ENCODE results near the gene MINDY2. TPM values are rescaled to one million over a fixed set of nuclear protein-coding genes. Genes with fewer than 3 reads are reported as not detected.
"Not testable (repeated sequence)": the region's sequence is repeated elsewhere in the genome, so short reads cannot be mapped to it uniquely, and the experiment has no call there.

Gene MINDY2
- total RNA-seq, 4 donors from 2014 or later: 17.2 to 62.1 (median 27.7) TPM

- Histone ChIP-seq H3K36me3 (no peaks in the 10 kb centered on the region), H3K9me3 (no peaks in the 10 kb centered on the region), H3K27ac (no peak overlapping the region), H3K27me3 (no peaks in the 10 kb centered on the region), H3K4me1 (no peaks in the 10 kb centered on the region), H3K4me3 (no peak overlapping the region)
- intact Hi-C loops (cut with DNase I; ENCODE audit: low total_unique reads): no loop called here
- TF ChIP-seq CTCF (IDR thresholded peaks at IDR 0.05): no peak
- no peak for TF ChIP-seq POLR2A (IDR thresholded peaks at IDR 0.05)
- DNase-seq: no peak
Measured at GRCh38 chr15:58852347-58852746, 81.2 kb downstream of the MINDY2 start.

- H3K36me3 ChIP-seq: no peaks in the 10 kb centered on the region
- H3K4me3 ChIP-seq: no peak overlapping the region
- no peaks in the 10 kb centered on the region for H3K9me3 ChIP-seq
- H3K27me3 ChIP-seq: no peaks in the 10 kb centered on the region
- no peak for DNase-seq
- no peak overlapping the region for H3K27ac ChIP-seq
- intact Hi-C loops (cut with DNase I; ENCODE audit: low total_unique reads): no loop called here
- H3K4me1 ChIP-seq: no peaks in the 10 kb centered on the region
- TF ChIP-seq CTCF (IDR thresholded peaks at IDR 0.05) (no peak), POLR2A (IDR thresholded peaks at IDR 0.05) (no peak)
Measured at GRCh38 chr15:58854593-58854992, 83.5 kb downstream of the MINDY2 start.

GRCh38 chr15:58856086-58856485, 85.0 kb downstream of the MINDY2 start:
- H3K4me1 ChIP-seq: no peaks in the 10 kb centered on the region
- no peaks in the 10 kb centered on the region for H3K27me3 ChIP-seq
- H3K36me3 ChIP-seq: no peaks in the 10 kb centered on the region
- H3K9me3 ChIP-seq: no peaks in the 10 kb centered on the region
- intact Hi-C loops (cut with DNase I; ENCODE audit: low total_unique reads): no loop called here
- DNase-seq: no peak
- no peak overlapping the region for H3K4me3 ChIP-seq
- TF ChIP-seq POLR2A (IDR thresholded peaks at IDR 0.05): no peak
- TF ChIP-seq CTCF (IDR thresholded peaks at IDR 0.05): no peak
- no peak overlapping the region for H3K27ac ChIP-seq

GRCh38 chr15:58856621-58857020, 85.5 kb downstream of the MINDY2 start:
- intact Hi-C loops (cut with DNase I; ENCODE audit: low total_unique reads); DNase-seq; H3K27ac ChIP-seq; H3K27me3 ChIP-seq; H3K4me1 ChIP-seq; H3K4me3 ChIP-seq; H3K36me3 ChIP-seq; H3K9me3 ChIP-seq: not testable (repeated sequence)

GRCh38 chr15:58862326-58862725, 91.2 kb downstream of the MINDY2 start:
- Histone ChIP-seq H3K4me1 (no peaks in the 10 kb centered on the region), H3K27ac (no peak overlapping the region), H3K27me3 (no peaks in the 10 kb centered on the region), H3K4me3 (no peak overlapping the region), H3K9me3 (no peaks in the 10 kb centered on the region), H3K36me3 (no peaks in the 10 kb centered on the region)
- intact Hi-C loops (cut with DNase I; ENCODE audit: low total_unique reads): no loop called here
- TF ChIP-seq POLR2A (IDR thresholded peaks at IDR 0.05) (no peak), CTCF (IDR thresholded peaks at IDR 0.05) (no peak)
- DNase-seq: no peak
